ENCODE results near the gene PDK2.

The PDK2 gene

GRCh38 chr17:50120475-50121253, 25.5 kb downstream of the PDK2 start:
- no peak for DNase-seq

DNA sequence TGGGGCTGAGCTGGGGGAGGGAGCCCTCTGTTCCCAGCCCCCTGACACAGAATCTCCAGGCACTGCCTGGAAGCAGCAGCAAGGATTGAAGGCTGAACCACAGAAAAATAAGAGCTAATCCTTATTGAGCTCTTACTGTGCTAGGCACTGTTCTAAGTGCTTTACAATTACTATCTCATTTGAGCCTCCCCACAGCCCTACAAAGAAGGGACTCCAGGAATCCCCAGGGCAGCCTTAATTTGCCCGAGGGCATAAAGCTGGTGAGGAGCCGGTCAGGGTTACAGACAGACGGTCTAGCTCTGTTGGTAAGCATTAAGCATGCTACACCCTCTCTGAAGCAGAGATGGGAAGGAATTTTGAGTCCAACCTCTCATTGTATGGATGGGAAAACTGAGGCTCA, 27.8 kb downstream of the PDK2 start:
- DNase-seq = no peak

- no peak for DNase-seq
Observed at GRCh38 chr17:50123649-50124349, 28.6 kb downstream of the PDK2 start.

- DNase-seq = no peak
Observed at GRCh38 chr17:50125420-50125997, 30.4 kb downstream of the PDK2 start.

- DNase-seq = no peak
Observed at GRCh38 chr17:50127697-50128361, 32.7 kb downstream of the PDK2 start.

GRCh38 chr17:50128441-50129352, 33.5 kb downstream of the PDK2 start:
- no peak for DNase-seq

- no peak for DNase-seq
Observed at GRCh38 chr17:50129353-50129727, 34.2 kb downstream of the PDK2 start.

GRCh38 chr17:50129728-50130558, 34.8 kb downstream of the PDK2 start, which contains the start of gene SAMD14:
Gene SAMD14 (minus strand): TSS chr17:50130160. CDS start chr17:50124959, 5,201 bp downstream.
- DNase-seq = no peak

GRCh38 chr17:50130559-50131305, 35.6 kb downstream of the PDK2 start:
- no peak for DNase-seq

DNA sequence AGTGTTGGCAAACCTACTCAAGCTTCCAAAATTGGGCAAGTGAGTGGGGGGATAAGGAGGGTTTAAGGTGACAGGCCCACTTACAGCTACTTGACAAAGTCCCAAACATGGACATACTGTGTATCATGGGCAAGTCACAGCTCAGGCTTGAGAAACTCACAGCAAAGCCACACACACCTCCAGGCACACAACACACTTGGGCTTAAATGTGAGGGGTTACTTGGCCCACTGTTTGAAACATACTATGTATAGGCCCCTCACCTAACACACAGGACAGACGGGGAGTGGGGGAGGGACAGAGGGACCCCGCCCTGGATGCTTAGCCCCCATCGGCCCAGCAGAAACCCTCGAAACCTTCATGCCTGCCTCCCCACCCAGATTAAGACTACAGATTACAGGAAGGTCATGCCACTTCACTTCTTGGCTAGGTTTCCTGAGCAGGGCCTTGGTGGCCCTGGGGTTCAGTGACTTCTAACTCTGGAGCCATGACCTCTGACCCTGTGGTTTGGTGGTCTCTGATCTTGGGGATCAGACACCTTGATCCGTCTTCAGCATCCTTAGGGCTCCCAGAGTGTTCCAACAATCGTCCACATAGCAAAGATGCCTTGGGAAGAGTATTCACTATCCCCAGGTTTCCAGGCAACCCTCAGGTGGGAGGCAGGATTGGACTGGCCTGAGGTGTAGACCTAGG, 37.1 kb downstream of the PDK2 start:
- DNase-seq = no peak

DNA sequence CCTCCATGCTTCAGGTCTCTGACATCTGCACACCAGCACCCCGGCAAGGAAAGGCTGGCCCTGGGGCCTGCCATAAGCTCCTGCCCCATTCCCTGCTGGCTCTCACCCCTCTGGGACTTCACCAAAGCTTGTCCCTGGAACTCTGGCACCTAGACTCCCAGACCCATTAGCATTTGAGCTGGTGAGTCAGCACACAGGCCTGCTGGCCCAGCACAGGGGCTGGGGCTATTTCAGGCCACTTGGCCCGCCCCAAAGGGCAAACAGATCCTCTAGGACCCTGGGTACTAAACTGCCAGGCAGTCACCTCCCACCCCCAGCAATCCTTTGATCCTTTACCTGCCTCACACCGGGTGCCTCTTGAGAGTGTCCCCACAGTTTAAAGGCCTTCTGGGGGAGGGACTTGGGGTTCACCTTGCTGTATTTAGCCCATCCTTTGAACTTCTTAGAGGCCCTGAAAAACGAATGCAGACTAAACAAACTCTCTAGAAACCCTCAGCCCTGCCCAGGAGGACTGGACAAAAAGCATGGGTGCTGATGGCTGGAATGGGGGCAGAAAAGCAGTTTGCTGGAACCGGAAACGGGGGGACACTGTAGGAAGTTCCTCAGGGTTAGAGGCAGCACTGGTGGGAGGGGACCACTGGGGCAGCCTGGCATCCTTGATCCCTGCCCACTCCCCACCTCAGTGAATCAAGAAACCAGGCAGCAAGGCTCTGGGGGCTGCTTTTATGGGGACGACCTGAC, 38.0 kb downstream of the PDK2 start:
- no peak for DNase-seq

GRCh38 chr17:50133769-50134099, 38.6 kb downstream of the PDK2 start:
- no peak for DNase-seq

DNA sequence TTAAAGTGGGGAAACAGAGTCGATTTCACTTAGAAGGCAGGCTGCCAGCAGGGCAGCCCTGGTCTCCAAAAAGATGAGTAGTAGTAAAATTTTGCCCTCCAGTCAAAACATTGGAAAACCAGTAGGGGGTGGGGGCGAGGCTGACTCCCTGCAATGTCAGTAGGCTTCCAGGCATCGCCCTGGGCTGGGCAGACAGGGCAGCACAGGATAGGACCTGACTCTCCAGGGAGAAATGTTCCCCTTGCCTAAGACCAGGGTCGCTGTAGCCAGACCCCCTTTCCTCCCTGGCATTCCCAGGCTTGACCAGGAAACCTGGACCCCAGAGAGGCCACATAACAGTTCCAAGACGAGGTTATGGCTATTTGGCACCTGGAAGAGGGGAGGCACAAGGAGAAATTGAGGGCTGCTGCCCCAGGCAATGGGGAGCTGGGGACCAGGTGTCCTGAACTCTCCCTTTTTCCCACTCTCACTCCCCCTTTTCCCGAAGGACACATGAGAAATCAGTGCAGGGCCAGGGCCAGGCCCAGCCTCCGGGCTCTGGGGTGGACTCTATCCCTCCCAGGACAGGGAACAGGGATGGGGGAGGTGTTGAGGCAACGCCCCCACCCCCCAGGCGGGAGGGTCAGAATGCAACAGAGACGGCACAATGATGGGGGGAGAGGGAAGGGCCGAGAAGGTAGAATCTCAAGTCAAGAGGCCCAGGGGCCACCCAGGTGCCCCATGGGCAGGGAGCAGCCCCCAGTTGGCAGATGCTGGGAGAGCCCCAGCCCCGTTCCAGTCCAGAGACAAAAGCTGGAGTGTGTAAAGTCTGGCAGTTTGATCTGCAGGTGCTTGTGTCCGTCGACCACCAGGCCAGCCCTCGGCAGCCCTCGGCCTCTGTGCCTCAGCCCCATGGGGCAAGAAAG, 39.3 kb downstream of the PDK2 start:
- DNase-seq = no peak

DNA sequence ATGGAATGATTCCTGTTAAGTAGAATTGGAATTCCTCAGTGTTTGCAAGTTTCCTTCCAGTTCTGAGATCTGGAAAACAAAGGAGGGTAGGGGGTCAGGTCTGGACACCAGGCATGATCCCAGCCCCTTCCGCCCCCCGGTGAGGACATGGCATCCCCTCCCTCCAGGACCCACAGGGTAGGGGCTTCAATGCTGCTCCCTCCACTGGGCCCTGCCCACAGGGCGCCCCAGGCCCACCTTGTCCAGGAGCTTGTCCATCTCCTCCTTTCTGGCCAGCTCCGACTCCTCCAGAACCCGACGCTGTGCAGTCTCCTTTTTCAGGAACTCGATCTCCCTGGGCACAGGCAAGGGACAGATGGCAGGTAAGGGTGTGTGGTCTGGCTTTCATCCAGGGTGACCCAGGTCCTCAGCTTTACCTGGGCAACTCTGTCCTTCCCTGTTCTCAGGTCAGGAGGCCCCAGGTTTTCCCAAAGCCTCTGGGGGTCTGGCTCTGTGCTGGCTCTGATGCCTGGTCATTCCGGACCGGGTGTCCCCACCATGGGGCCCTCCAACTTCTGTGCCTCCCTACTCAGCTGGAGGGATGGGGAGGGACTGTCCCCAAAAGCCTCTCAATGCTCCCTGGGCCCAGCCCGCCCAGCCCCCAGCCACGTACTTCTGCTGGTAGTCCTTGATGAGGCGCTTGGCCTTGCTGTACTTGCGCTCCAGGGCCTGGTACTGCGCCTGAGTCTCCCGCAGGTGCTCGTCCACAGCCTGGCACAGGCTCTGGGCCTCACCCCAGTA, 40.4 kb downstream of the PDK2 start:
- DNase-seq = no peak

- DNase-seq = no peak
Observed at GRCh38 chr17:50136096-50136687, 41.0 kb downstream of the PDK2 start.

- DNase-seq = no peak
Observed at GRCh38 chr17:50137042-50137441, 41.9 kb downstream of the PDK2 start.

DNA sequence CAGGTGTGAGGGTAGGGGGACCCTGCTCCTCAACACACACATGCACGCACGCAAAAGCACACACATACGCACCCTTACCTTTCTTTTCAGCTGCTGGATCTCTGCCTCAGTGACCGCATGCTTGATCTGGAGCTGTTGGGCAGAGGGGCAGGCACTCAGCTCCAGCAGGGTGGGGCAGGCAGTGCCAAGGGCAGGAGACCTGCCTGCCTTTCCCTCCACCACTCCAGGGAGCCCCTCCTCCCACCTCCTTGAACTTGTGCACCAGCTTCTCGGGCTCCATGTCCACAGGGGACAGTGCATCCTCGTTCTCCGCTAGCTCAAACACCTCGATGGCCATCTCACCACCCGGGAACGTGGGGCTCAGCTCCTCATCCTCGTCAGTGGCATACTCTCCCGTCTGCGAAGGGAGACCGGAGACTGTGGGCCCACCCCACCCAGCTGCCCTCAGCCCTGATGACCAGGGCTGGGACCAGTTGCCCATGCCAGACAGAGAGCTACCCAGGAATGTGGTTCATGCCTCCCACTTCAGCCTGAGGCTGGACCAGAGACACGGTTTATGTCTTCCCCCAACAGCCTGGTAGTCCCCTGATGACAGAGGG, 44.1 kb downstream of the PDK2 start:
- DNase-seq = no peak

All from NCI-H1694 treated with DMSO at 0.1 percent for 48 hours (cell line).